Measurements from ENCODE around the gene ANKLE2.
"Not testable (repeated sequence)": the region's sequence is repeated elsewhere in the genome, so short reads cannot be mapped to it uniquely, and the experiment has no call there.

The ANKLE2 gene

GRCh38 chr12:132718644-132719043, 43.0 kb downstream of the ANKLE2 start:
- no peak for DNase-seq

GRCh38 chr12:132717531-132718387, 43.9 kb downstream of the ANKLE2 start:
- DNase-seq: no peak

- no peak for DNase-seq
These were observed 44.6 kb downstream of the ANKLE2 start for GRCh38 chr12:132717011-132717410.

- DNase-seq: no peak
These were observed 45.3 kb downstream of the ANKLE2 start for GRCh38 chr12:132716356-132716755.

- no peak for DNase-seq
These were observed 45.8 kb downstream of the ANKLE2 start for GRCh38 chr12:132715874-132716273.

- no peak for DNase-seq
These were observed 48.5 kb downstream of the ANKLE2 start for GRCh38 chr12:132713123-132713522.

GRCh38 chr12:132711080-132711843, 50.4 kb downstream of the ANKLE2 start:
- peak in 2 of 5 donors; percentile 14 to 17 for DNase-seq

GRCh38 chr12:132710405-132711079, 51.1 kb downstream of the ANKLE2 start, which contains the start of gene PGAM5:
PGAM5 (plus strand) TSS chr12:132710842; CDS start chr12:132710877, 35 bp downstream.
- peak; percentile 89 to 97 (median 92) for DNase-seq

- no peak for DNase-seq
These were observed 51.6 kb downstream of the ANKLE2 start for GRCh38 chr12:132710043-132710404.

GRCh38 chr12:132708150-132708549, 53.5 kb downstream of the ANKLE2 start:
- DNase-seq: no peak

- no peak for DNase-seq
These were observed 54.4 kb downstream of the ANKLE2 start for GRCh38 chr12:132707241-132707640.

GRCh38 chr12:132703641-132704040, 58.0 kb downstream of the ANKLE2 start:
- DNase-seq: no peak

- DNase-seq: no peak
These were observed 59.0 kb downstream of the ANKLE2 start for GRCh38 chr12:132702640-132703039.

GRCh38 chr12:132700212-132700822, 61.3 kb downstream of the ANKLE2 start:
- no peak for DNase-seq

GRCh38 chr12:132698341-132698740, 63.3 kb downstream of the ANKLE2 start:
- no peak for DNase-seq

- no peak for DNase-seq
These were observed 66.2 kb downstream of the ANKLE2 start for GRCh38 chr12:132695431-132695830.

GRCh38 chr12:132694888-132695287, 66.7 kb downstream of the ANKLE2 start:
- DNase-seq: not testable (repeated sequence)

- not testable (repeated sequence) for DNase-seq
These were observed 69.6 kb downstream of the ANKLE2 start for GRCh38 chr12:132692030-132692429.

- no peak for DNase-seq
These were observed 71.5 kb downstream of the ANKLE2 start for GRCh38 chr12:132690112-132690511.

- DNase-seq: no peak
These were observed 72.4 kb downstream of the ANKLE2 start for GRCh38 chr12:132689227-132689626.

GRCh38 chr12:132687211-132688164, 74.1 kb downstream of the ANKLE2 start, which contains the start of the genes POLE and PXMP2:
POLE (minus strand) TSS chr12:132687342; CDS start chr12:132687315, 27 bp downstream.
PXMP2 (plus strand) TSS chr12:132687587; CDS start chr12:132687671, 84 bp downstream.
- peak; percentile 84 to 96 (median 88) for DNase-seq
